GM10266 (cell line): ENCODE data around the gene SNX5.
A peak's percentile ranks its signal among the peaks of the same experiment; 100 is the strongest.

Experiments used
- DNase-seq: peaks from one replicate; pipeline ENCODE4 v3.0.0; 2012; ENCODE audit errors: extremely low spot score
- TF ChIP-seq, protein P1 (sequence below): IDR thresholded peaks from 2 replicates; pipeline ENCODE4 v1.5.1; 2012; ENCODE audit warnings: mild to moderate bottlenecking, low read depth; ENCODE audit not compliant: control insufficient read depth, insufficient read depth; ENCODE audit errors: missing control alignments

SNX5 gene

DNA sequence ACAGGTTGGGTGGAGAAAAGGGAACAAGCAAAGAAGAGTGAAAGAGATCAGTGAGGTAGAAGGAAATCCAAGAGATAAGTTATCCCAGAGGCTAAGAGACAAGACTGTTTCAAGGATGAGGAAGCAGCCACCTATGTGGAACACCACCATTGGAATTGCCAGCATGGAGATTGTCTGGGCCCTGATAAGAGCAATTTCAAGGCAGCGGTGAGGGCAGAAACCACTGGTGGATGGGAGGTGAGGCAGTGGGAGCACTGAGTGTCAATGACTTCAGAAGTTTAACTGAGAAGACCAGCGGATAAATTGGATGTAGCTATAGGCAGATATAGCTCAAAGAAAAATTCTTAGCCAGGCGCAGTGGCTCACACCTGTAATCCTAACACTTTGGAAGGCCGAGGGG, 56.7 kb downstream of the SNX5 start:
- TF ChIP-seq, protein P1, sequence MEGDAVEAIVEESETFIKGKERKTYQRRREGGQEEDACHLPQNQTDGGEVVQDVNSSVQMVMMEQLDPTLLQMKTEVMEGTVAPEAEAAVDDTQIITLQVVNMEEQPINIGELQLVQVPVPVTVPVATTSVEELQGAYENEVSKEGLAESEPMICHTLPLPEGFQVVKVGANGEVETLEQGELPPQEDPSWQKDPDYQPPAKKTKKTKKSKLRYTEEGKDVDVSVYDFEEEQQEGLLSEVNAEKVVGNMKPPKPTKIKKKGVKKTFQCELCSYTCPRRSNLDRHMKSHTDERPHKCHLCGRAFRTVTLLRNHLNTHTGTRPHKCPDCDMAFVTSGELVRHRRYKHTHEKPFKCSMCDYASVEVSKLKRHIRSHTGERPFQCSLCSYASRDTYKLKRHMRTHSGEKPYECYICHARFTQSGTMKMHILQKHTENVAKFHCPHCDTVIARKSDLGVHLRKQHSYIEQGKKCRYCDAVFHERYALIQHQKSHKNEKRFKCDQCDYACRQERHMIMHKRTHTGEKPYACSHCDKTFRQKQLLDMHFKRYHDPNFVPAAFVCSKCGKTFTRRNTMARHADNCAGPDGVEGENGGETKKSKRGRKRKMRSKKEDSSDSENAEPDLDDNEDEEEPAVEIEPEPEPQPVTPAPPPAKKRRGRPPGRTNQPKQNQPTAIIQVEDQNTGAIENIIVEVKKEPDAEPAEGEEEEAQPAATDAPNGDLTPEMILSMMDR: no peak
- no peak for DNase-seq

DNA sequence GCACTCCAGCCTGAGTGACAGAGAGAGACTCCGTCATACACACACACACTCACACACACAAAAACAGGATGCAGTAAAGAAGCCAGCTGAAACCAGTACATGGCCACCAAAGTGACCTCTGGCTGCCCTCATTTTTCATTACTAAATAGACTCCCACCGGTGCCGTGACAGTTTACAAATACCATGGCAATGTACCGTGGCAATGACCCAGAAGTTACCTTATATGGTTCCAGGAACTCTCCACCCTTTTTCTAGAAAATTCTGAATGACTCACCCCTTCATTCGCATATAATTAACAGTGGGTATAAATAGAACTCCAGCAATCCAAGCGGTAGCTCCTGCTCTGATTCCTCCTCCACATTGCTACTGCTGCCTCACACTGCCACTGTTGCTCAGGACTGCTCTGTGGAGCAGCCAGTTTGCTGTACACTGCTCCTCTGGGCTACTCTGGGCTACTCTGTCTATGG, 57.7 kb downstream of the SNX5 start:
- no peak for DNase-seq
- TF ChIP-seq, protein P1: no peak

DNA sequence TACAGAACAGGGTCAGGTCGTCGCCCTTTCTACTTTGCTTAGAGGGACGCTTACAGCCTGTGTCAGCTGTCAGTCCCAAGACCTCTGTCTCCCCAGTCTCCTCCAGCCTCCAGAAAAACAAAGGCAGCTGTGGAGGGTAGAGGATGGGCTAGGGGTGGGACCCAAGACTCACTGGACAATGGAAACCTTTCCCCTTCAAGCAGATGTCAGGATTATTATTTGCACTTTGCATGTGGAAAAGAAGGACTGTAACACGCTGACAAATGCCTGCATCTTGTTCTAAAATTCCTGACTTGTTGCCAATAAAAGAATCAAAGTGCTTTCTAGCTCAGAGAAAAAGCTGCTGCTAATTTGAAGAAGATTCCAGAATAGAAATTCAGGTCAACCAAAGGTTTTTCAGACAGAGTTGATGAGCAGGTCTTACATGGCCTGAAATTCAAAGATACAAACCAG, 58.7 kb downstream of the SNX5 start:
- DNase-seq: no peak
- TF ChIP-seq, protein P1: no peak

DNA sequence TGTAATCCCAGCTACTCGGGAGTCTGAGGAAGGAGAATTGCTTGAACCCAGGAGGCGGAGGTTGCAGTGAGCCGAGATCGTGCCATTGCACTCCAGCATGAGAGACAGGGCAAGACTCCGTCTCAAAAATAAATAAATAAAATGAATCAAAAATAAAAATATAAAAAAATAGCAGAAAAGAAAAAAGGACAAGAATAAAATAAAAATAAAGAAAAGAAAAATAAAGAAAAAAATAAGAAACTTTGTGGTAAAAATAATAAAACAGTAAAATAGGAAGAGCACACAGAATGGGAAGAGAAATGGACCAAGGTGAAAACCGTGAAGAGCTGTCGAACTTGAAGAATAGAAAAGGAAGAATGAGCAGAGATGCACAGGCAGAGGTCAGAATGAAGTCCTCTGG, 63.0 kb downstream of the SNX5 start:
- DNase-seq: no peak
- TF ChIP-seq, protein P1: no peak

DNA sequence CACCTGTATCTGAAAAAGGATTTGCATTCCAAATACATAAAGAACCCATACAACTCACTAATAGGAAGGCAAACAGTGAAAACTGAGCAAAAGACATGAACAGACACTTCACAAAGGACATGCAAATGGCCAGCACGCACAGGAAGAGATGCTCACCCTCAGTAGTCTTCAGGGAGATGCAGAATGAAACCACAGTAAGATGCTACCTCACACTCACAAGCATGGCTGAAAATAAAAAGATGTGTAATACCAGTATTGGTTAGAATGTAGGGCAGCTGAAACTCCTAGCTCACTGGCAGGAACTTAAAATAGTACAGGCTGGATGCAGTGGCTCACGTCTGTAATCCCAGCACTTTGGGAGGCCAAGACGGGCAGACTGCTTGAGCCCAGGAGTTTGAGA, 64.6 kb downstream of the SNX5 start:
- TF ChIP-seq, protein P1: no peak
- peak; percentile 55 for DNase-seq

DNA sequence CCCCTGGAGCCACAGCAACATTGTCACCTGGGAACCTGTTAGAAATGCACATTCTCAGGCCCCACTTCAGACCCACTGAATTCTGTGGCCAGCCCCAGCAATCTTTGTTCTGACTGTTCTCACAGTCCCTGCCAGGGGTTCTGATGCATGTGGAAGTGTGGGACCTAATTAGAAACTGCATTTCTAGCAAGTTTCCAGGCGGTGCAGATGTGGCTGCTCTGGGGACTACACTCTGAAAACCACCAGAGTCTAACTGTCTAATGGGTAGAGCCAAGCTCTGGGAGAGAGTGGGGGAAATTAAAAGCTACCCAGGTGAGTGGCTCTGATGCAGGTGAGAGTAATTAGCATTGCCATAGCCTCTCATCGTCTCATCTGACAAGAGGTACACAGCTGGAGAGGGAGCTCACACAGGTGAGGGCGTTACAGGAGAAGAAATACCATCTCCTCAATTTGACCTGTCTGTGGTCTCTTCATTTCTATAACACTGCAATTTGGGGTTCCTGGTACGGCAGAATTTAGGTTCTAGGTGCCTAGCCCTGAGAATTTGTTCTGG, 66.0 kb downstream of the SNX5 start:
- DNase-seq: no peak
- TF ChIP-seq, protein P1: no peak

DNA sequence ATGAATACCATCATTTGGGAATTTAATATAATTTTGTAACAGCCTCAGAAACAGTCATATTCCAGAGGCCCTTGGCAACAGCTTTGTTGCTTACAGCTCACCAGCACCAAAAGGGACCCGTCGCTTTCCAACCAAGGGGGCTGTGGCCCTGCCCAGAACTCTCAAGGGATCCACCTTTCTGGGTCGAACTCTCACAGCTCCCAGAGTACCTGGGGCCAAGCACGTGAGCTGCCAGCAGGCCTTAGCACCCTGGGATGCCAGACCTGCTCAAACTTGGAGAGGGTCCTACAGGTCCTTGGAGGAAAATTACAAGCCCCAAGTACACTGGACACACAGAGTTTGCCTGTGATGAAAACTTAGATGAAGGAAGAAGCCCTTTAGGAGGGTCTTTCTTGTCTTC, 66.6 kb downstream of the SNX5 start:
- DNase-seq: no peak
- TF ChIP-seq, protein P1: no peak
